HCEC 1CT (cell line): ENCODE data around the gene TAAR5.
"Not testable (repeated sequence)": the region's sequence is repeated elsewhere in the genome, so short reads cannot be mapped to it uniquely, and the experiment has no call there.

Source experiments
- DNase-seq: peaks from one replicate; pipeline ENCODE4 v3.0.0-alpha.2; 2017

Gene TAAR5

DNA sequence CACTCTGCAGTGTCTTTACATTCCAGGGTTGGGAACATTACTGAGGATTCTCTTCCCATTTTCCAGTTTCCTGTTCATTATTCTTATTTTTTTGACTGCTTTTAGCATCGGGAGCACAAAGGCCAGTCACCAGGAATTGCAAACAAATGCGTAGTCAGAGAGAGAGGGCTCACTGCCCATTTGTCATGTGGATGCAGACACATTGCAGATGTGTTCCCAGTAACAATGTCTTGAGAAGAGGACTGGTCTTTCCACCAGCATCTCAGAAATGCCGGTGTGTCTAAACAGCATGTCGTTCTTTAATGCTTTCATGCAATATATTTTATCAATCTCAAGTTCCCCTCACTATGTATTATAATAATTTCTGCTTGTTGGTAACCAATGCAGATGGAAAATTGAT lies 20.4 kb downstream of the TAAR5 start:
- no peak for DNase-seq

DNA sequence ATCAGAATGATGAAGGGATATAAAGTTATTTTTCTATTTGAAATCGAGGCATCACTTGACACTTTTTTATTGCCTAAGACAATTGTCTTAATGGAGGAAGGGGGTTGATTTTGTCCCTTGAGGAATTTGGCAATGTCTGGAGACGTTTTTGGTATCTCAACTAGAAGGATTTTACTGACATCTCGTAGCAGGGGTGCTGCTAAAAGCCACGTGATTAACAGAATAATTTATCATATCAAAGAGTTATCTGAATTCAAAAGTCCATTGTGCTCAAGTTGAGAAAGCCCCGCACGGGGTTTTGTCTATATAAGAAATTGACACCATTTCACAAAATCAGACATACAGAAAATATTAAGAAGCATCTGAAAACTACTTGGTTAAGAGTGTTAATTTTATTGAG lies 20.9 kb downstream of the TAAR5 start:
- DNase-seq, result no peak

DNA sequence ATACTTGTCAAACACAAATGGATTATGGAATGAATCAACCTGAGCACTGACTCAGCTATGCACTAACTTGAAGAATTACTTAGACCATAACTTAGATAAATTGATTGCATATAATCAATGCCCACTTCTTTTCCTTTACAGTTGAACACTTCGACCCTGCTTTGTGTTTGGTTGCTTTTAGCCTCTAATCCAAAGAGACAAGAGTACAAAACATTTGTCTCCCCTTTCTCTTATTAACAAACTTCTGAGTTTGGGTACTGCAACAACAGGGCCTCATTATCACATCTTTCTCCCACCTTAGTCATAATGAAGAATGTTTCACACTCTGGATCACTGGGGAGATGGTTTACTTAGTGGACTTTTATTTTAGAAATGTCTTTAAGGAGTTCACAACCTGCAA lies 22.0 kb downstream of the TAAR5 start:
- DNase-seq, result no peak

DNA sequence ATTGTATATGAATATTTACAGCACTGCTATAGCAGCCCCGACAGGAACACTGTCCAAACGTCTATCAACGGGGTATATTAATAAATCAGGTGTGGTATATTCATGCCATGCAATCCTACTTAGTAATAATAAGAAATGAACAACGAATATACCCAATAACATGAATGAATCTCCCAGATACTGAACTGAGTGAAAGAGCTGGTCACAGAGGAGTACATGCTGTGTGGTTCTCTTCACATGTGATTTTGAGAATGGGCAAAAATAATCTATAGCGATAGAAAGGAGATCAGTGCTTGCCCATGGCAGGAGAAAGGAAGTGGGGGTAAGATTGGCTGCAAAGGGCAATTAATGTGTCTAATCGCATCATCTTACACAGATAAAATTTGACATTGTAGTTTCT lies 23.1 kb downstream of the TAAR5 start:
- DNase-seq, result no peak

DNA sequence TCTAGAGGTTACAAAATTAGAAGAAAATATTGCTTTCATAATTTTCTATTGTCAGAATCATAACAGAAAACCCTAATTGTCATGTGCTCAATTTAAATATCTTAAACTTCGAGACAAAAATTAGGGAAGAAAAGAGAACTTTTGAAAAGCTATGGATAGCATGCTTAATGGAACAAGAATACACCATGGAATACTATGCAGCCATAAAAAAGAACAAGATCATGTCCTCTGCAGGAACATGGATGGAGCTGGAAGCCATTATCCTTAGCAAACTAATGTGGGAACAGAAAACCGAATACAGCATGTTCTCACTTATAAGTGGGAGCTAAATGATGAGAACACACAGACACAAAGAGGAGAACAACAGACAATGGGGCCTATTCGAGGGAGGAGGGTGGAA lies 29.5 kb downstream of the TAAR5 start:
- DNase-seq, result not testable (repeated sequence)

DNA sequence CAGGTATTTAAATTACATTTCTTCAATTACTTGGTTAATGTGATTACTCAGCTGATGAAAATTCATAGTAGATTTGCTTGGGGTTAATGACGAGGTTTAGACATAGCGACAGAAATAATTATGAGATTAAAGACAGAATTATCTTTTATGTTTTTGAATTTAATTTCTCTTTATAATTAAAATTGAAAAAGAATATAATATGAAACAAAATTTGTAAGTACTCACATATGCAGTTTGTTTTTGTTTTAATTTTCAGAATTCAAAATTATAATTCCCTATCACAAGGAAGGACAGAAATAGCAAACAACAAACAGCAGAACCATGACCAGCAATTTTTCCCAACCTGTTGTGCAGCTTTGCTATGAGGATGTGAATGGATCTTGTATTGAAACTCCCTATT lies 37.2 kb downstream of the TAAR5 start, which contains the start of gene TAAR8:
TAAR8 (plus strand) TSS at position 301 of the 400 bp plus-strand sequence; CDS start at position 322, 21 bp downstream.
- DNase-seq, result no peak

DNA sequence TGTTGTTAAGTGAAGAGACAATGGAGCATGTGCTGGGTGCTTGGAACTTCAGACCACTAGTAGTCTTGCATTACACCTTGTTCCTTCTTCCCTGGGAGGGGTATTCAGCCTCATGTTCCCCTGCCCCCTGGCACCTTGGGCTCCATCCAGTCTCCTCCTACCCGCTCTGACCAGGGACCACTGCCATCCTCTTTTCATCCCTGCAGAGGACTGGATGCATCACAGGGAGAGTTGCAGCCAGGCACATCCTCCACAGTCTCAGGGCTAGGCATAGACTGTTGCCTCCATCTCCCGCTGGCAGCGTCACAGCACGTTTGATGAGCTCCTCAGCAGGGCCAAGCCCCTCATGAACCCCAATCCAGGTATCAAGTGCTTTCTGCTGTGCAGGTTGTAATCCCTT lies 38.3 kb downstream of the TAAR5 start:
- no peak for DNase-seq

DNA sequence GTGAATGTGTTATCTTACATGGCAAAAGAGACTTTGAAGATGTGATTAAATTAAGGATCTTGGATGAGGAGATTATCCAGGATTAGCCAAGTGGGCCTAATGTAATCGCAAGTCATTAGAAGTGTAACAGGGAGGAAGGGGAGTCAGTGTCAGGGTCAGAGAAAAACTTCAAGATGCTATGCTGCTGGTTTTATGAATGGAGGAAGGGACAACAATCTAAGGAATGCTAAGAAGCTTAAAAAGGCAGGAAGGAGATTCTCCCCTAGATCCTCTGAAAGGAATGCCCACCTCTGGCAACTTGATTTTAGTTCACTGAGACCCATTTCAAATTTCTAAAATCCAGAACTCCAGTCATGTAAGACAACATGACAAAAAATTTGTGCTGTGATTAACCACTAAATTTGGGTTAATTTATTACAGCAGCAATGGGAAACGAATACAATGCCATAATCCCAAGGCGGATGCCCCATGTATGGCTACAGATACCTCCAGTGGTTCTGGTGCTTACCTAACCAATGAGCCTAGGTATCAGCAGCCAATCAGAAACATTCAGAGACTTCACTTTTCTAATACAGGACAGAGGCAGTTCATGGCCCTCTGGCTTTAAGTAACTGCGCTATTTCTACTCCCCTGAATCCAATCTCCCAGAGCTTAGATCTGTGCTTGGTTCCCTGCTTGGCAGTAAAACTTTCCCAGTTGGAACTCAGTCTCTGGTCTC lies 40.6 kb downstream of the TAAR5 start:
- no peak for DNase-seq

DNA sequence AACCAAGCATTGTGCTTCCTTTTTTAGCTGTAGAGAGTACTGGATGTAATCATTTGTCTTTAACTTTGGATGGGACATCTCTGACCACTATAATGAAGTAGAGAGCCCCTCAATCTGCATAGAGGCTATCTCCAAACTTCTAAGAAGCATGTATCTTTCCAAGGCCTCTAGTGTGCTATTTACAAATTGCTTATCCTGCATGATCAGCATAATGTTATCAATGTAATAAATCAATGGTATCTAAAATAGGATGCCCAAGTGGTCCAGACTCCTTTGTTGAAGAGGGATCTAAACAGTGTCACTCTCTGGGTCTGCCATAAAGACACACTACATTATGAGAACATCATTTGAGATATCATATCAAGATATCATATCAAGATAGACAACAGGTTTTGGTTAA lies 44.7 kb downstream of the TAAR5 start:
- no peak for DNase-seq
